ENCODE results near the gene C1RL.

The C1RL gene

DNA sequence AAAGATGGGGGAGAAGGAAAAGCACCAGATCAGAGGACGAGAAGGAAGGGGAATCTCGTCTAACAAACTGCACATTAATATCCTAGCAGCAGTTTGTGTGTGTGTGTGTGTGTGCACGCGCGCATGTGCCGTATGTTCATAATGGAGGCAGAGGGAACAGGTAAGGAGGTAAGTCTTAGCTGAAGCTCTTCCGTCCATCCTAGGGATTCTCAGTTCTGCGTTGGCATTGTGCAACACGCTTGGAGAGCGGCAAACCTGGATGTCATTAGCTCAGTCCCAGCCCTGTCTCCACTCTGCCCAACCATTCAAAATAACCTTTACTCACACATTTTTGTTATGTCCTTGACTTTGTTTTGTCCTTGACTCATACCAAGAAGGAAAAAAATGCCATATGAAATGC lies 15.1 kb downstream of the C1RL start:
- Histone ChIP-seq H3K9me3 (ENCODE audit: insufficient read depth, low read length) (no peaks in the 10 kb centered on the region), H3K27ac (ENCODE audit: low read depth, low read length) (no peak overlapping the region), H3K9me2 (replicated peaks; ENCODE audit: insufficient read depth, low read length) (no peaks in the 10 kb centered on the region), H3K4me2 (ENCODE audit: low read depth, low read length, poor library complexity, severe bottlenecking) (no peak overlapping the region), H2AFZ (ENCODE audit: low read depth, low read length, severe bottlenecking) (no peak overlapping the region), H3F3A (ENCODE audit: insufficient read depth) (no peaks in the 10 kb centered on the region), H3K9ac (ENCODE audit: low read length) (no peak overlapping the region), H3K79me2 (ENCODE audit: insufficient read depth, low read length) (no peaks in the 10 kb centered on the region), H3K4me3 (ENCODE audit: insufficient read depth, low read length, poor library complexity, severe bottlenecking) (no peak overlapping the region), H4K20me1 (ENCODE audit: low read depth, low read length) (no peaks in the 10 kb centered on the region), H3K36me3 (ENCODE audit: low read length) (no peaks in the 10 kb centered on the region), H3K27me3 (ENCODE audit: low read length) (no peaks in the 10 kb centered on the region)
- TF ChIP-seq, protein P1, sequence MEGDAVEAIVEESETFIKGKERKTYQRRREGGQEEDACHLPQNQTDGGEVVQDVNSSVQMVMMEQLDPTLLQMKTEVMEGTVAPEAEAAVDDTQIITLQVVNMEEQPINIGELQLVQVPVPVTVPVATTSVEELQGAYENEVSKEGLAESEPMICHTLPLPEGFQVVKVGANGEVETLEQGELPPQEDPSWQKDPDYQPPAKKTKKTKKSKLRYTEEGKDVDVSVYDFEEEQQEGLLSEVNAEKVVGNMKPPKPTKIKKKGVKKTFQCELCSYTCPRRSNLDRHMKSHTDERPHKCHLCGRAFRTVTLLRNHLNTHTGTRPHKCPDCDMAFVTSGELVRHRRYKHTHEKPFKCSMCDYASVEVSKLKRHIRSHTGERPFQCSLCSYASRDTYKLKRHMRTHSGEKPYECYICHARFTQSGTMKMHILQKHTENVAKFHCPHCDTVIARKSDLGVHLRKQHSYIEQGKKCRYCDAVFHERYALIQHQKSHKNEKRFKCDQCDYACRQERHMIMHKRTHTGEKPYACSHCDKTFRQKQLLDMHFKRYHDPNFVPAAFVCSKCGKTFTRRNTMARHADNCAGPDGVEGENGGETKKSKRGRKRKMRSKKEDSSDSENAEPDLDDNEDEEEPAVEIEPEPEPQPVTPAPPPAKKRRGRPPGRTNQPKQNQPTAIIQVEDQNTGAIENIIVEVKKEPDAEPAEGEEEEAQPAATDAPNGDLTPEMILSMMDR (IDR thresholded peaks at IDR 0.05; ENCODE audit: insufficient read depth, low read length, poor library complexity, severe bottlenecking): no peak
- TF ChIP-seq EZH2phosphoT487 (conservative IDR thresholded peaks at IDR 0.05; ENCODE audit: low read length): no peak

DNA sequence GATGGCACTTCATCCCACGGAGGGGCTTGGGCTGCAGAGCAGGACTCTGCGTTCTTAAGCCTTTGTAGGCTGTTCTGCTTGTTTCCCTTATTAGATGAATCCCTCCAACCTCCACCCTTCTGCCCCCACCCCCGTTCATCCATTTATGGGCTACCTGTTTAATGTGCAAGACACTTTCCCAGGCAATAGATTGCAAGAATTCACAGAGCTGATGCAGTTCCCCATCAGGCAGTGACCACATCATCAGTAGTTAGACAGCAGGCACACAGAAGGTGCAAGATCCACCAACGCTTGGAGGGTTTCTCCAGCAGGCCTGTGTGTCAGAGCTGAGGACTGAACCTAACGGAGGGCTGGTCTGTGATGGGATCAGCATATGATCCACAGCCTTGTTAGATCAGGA lies 15.5 kb downstream of the C1RL start:
- Histone ChIP-seq H3F3A (ENCODE audit: insufficient read depth) (no peaks in the 10 kb centered on the region), H3K27ac (ENCODE audit: low read depth, low read length) (no peak overlapping the region), H3K79me2 (ENCODE audit: insufficient read depth, low read length) (no peaks in the 10 kb centered on the region), H3K4me3 (ENCODE audit: insufficient read depth, low read length, poor library complexity, severe bottlenecking) (no peak overlapping the region), H2AFZ (ENCODE audit: low read depth, low read length, severe bottlenecking) (no peak overlapping the region), H3K9ac (ENCODE audit: low read length) (no peak overlapping the region), H3K4me2 (ENCODE audit: low read depth, low read length, poor library complexity, severe bottlenecking) (no peak overlapping the region), H4K20me1 (ENCODE audit: low read depth, low read length) (no peaks in the 10 kb centered on the region), H3K9me2 (replicated peaks; ENCODE audit: insufficient read depth, low read length) (no peaks in the 10 kb centered on the region), H3K27me3 (ENCODE audit: low read length) (no peaks in the 10 kb centered on the region), H3K9me3 (ENCODE audit: insufficient read depth, low read length) (no peaks in the 10 kb centered on the region), H3K36me3 (ENCODE audit: low read length) (no peaks in the 10 kb centered on the region)
- TF ChIP-seq EZH2phosphoT487 (conservative IDR thresholded peaks at IDR 0.05; ENCODE audit: low read length): no peak
- TF ChIP-seq, protein P1 (IDR thresholded peaks at IDR 0.05; ENCODE audit: insufficient read depth, low read length, poor library complexity, severe bottlenecking): no peak

DNA sequence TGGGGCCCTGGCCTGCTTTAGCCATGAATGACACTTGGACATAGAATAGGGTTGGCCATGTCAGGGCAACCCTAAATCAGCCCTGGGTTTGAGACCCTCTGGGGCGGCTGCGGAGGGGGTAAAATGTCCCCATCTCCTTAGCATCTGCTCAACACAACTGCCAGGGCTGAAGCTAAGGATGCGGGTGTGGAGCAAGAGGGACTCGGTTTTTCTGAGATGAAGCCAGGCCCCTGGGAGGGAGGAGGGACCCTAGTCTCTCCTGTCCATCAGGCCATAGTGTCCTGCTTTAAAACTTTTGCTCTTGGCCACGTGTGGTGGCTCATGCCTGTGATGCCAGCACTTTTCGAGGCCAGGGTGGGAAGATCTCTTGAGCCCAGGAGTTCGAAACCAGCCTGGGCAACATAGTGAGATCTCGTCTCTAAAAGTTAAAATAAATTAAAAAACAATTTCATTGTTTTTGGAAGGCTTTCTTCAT lies 16.0 kb downstream of the C1RL start:
- no peak overlapping the region for H3K4me2 ChIP-seq (ENCODE audit: low read depth, low read length, poor library complexity, severe bottlenecking)
- no peak overlapping the region for H3K9ac ChIP-seq (ENCODE audit: low read length)
- H3K9me2 ChIP-seq (replicated peaks; ENCODE audit: insufficient read depth, low read length): no peaks in the 10 kb centered on the region
- H4K20me1 ChIP-seq (ENCODE audit: low read depth, low read length): no peaks in the 10 kb centered on the region
- no peaks in the 10 kb centered on the region for H3K27me3 ChIP-seq (ENCODE audit: low read length)
- H3K9me3 ChIP-seq (ENCODE audit: insufficient read depth, low read length): no peaks in the 10 kb centered on the region
- TF ChIP-seq, protein P1 (IDR thresholded peaks at IDR 0.05; ENCODE audit: insufficient read depth, low read length, poor library complexity, severe bottlenecking): no peak
- no peak overlapping the region for H2AFZ ChIP-seq (ENCODE audit: low read depth, low read length, severe bottlenecking)
- H3K4me3 ChIP-seq (ENCODE audit: insufficient read depth, low read length, poor library complexity, severe bottlenecking): no peak overlapping the region
- no peak overlapping the region for H3K27ac ChIP-seq (ENCODE audit: low read depth, low read length)
- H3K79me2 ChIP-seq (ENCODE audit: insufficient read depth, low read length): no peaks in the 10 kb centered on the region
- H3F3A ChIP-seq (ENCODE audit: insufficient read depth): no peaks in the 10 kb centered on the region
- no peaks in the 10 kb centered on the region for H3K36me3 ChIP-seq (ENCODE audit: low read length)
